Lung (tissue), 12 donors: ENCODE measurements around the gene POC1A. TPM values are rescaled to one million over a fixed set of nuclear protein-coding genes. Genes with fewer than 3 reads are reported as not detected.

Source experiments
- ATAC-seq: fragments of 200-7000 bp; cut with Tn5 transposase; one replicate; pipeline ENCODE4 v1.9.1; 2020; ENCODE audit warnings: moderate number of reproducible peaks; ENCODE audit not compliant: insufficient read depth, low FRiP score
- DNase-seq, 3 donors: peaks; one replicate each; pipeline ENCODE4 v3.0.0-alpha.2; 2013 to 2017
- H3K27ac ChIP-seq, 2 donors: one replicate each; pipeline ENCODE4 v1.5.1; 2013; ENCODE audit warnings: mild to moderate bottlenecking in 2 of 2, moderate library complexity in 2 of 2, control low read depth in 1 of 2, inconsistent platforms in 1 of 2, low read depth in 1 of 2, low read length in 1 of 2
- H3K27me3 ChIP-seq, 3 donors: one replicate each; pipeline ENCODE4 v1.5.1; 2013; ENCODE audit warnings: low read length in 2 of 3; ENCODE audit not compliant: control insufficient read depth in 3 of 3, insufficient read depth in 3 of 3
- H3K36me3 ChIP-seq, 4 donors: one replicate each; pipeline ENCODE4 v1.5.1; 2013; ENCODE audit warnings: low read length in 4 of 4, mild to moderate bottlenecking in 1 of 4, moderate library complexity in 1 of 4; ENCODE audit not compliant: control insufficient read depth in 4 of 4, insufficient read depth in 4 of 4
- H3K4me1 ChIP-seq, 5 donors: one replicate each; pipeline ENCODE4 v1.5.1; 2013; ENCODE audit warnings: low read length in 5 of 5, mild to moderate bottlenecking in 2 of 5, moderate library complexity in 1 of 5; ENCODE audit not compliant: control insufficient read depth in 5 of 5, insufficient read depth in 5 of 5
- H3K4me3 ChIP-seq: one replicate; pipeline ENCODE4 v1.5.1; 2013; ENCODE audit warnings: mild to moderate bottlenecking, control low read depth, moderate library complexity
- H3K9ac ChIP-seq, 2 donors: one replicate each; pipeline ENCODE4 v1.5.1; 2013; ENCODE audit warnings: low read length in 2 of 2, control low read depth in 1 of 2; ENCODE audit not compliant: insufficient read depth in 1 of 2
- H3K9me3 ChIP-seq, 4 donors: one replicate each; pipeline ENCODE4 v1.5.1; 2013; ENCODE audit warnings: low read length in 3 of 4, mild to moderate bottlenecking in 1 of 4, moderate library complexity in 1 of 4; ENCODE audit not compliant: control insufficient read depth in 4 of 4, insufficient read depth in 3 of 4
- CTCF ChIP-seq: IDR thresholded peaks from 2 replicates; pipeline ENCODE4 v1.5.1; 2012; ENCODE audit warnings: mild to moderate bottlenecking; ENCODE audit errors: control extremely low read depth, extremely low read depth
- WGBS, 2 donors: extraction: QIAGEN DNeasy Blood & Tissue Kit; methylation state at CpG; one replicate each; pipeline ENCODE4 v1.1.7; 2013; 5-methylcytosine and 5-hydroxymethylcytosine counted together
- polyA plus RNA-seq, 2 donors: library from polyadenylated mRNA; stranded (reverse); fragments of 200-250 nt; gene quantifications; one replicate each; pipeline ENCODE4 v1.2.1, GENCODE V29; 2013
- total RNA-seq, 2 donors: library from RNA; depleted of rRNA in 1 of 2; stranded (reverse); fragments of >200 nt in 1 of 2; gene quantifications; one replicate each; pipeline ENCODE4 v1.2.1, GENCODE V29; 2014 to 2021
- donor health status: control.
- donor health status: control.
- donor health status: Bipolar disorder and iron deficiency.
- donor health status: healthy.
- donor health status: DM: yes; HTN: yes; CAD: no.

The POC1A gene
- total and polyA plus RNA-seq, 4 donors = 2.3 to 5.4 (median 4.0) TPM

DNA sequence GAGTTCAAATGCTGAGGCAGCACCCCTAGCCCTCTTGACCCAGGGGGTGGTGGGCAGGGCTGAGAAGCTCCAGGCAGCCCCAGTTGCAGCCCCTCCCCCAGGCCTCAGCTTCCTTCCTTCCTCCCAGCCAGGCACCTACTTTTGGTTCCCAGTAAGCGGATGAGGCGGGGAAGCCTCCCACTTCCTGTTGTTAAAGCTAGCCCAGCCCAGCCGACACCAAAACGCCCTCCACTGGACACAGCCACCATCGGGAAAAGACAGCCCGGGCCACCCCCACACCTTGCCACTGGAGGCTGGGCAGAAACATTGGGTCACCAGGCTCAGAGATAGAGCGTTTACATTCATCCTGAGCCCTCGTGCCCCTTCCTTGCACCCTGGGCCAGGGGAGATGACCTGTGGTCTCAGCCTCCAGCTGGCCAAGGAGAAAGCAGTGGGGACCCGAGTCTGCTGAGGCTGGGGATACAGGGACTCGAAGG, 101.4 kb downstream of the POC1A start:
- DNase-seq = peak; percentile 69 to 85 (median 69)
- H3K9me3 ChIP-seq = no peaks in the 10 kb centered on the region
- peak overlapping the region; percentile 60 to 87 for H3K27ac ChIP-seq
- peaks cover 0 to 55% (median 21%) of the 10 kb centered on the region in 5 donors for H3K4me1 ChIP-seq
- ATAC-seq = no peak
- peak; percentile 20 for TF ChIP-seq CTCF
- H3K27me3 ChIP-seq = no peaks in the 10 kb centered on the region
- H3K9ac ChIP-seq = peak overlapping the region; percentile 4 to 48
- 9 to 13% methylated on average over 10 of the region's 10 CpGs for WGBS, 2 donors
- H3K36me3 ChIP-seq = peaks cover 10 to 34% (median 11%) of the 10 kb centered on the region in 4 donors
- H3K4me3 ChIP-seq = no peak overlapping the region

DNA sequence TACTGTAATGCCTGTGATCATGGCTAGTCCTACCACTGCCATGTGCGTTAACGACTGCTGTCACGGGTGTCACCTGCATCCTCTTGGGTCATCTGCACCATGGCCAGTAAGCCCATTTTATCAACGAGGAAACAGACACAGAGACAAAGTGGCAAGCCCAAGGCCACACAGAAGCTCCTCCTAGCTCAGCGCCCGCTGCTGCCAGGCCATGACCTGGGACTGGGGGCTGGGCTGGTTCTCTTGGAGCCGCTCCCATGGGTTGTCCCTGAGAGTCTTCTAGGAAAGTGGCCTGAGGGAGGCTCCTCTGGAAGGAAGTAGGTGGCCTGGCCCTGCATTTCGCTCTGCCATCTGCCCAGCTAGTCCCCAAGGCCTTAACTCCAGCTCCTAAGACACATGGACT, 102.8 kb downstream of the POC1A start:
- Histone ChIP-seq H3K9ac (no peak overlapping the region), H3K9me3 (no peaks in the 10 kb centered on the region), H3K27me3 (no peaks in the 10 kb centered on the region), H3K4me3 (no peak overlapping the region), H3K27ac (peak overlapping the region in 1 of 2 donors; percentile 87), H3K36me3 (peaks cover 10 to 36% (median 11%) of the 10 kb centered on the region in 4 donors), H3K4me1 (peaks cover 6 to 62% (median 15%) of the 10 kb centered on the region in 5 donors)
- ATAC-seq (no peak), DNase-seq (no peak)
- 68 to 73% methylated on average over 8 of the region's 8 CpGs for WGBS, 2 donors
- TF ChIP-seq CTCF = no peak

DNA sequence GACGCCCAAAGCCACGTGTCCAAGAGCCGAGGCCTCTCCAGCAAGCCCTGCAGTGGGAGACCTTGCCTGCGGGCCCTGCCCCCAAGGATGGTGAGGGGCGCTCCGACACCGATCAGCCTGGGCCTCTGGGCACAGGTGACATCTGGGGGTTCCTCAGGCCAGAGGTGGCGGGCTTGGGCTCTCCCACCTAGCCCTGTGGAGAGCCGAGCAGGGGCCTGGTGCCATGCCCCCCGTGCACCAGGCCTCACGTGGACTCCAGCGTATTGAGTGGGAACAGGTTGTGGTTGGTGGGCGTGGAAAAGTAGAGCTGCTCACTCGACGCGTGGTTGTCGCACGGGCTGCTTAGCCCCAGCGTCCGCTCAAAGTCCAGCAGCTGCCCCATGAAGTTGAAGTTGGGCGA, 103.7 kb downstream of the POC1A start:
- no peak for DNase-seq
- WGBS, 2 donors = 90 to 91% methylated on average over 21 of the region's 21 CpGs
- no peak overlapping the region for H3K4me3 ChIP-seq
- H3K9me3 ChIP-seq = no peaks in the 10 kb centered on the region
- H3K36me3 ChIP-seq = peaks cover 10 to 36% (median 11%) of the 10 kb centered on the region in 4 donors
- peak overlapping the region in 1 of 2 donors; percentile 87 for H3K27ac ChIP-seq
- peaks cover 6 to 71% (median 15%) of the 10 kb centered on the region in 5 donors for H3K4me1 ChIP-seq
- no peak for TF ChIP-seq CTCF
- ATAC-seq = no peak
- no peaks in the 10 kb centered on the region for H3K27me3 ChIP-seq
- no peak overlapping the region for H3K9ac ChIP-seq

GRCh38 chr3:52049503-52049902, 104.7 kb downstream of the POC1A start:
- Histone ChIP-seq H3K36me3 (peaks cover 10 to 36% (median 11%) of the 10 kb centered on the region in 4 donors), H3K27me3 (no peaks in the 10 kb centered on the region), H3K4me3 (no peak overlapping the region), H3K27ac (peak overlapping the region in 1 of 2 donors; percentile 46), H3K9ac (no peak overlapping the region), H3K4me1 (peaks cover 6 to 76% (median 15%) of the 10 kb centered on the region in 5 donors), H3K9me3 (no peaks in the 10 kb centered on the region)
- ATAC-seq = no peak
- WGBS, 2 donors = 64 to 78% methylated on average over 2 of the region's 2 CpGs
- TF ChIP-seq CTCF = no peak
- no peak for DNase-seq
